ENCODE measurements around the gene KRTAP12-1.
"Not testable (repeated sequence)": the region's sequence is repeated elsewhere in the genome, so short reads cannot be mapped to it uniquely, and the experiment has no call there.

The KRTAP12-1 gene

GRCh38 chr21:44686843-44687561 lies 5.0 kb upstream of the KRTAP12-1 start:
- H3K36me3 ChIP-seq (ENCODE audit: insufficient read depth, low read length) = no peaks in the 10 kb centered on the region
- H3K4me1 ChIP-seq (ENCODE audit: insufficient read depth, low read length, poor library complexity, severe bottlenecking) = no peaks in the 10 kb centered on the region
- no peak overlapping the region for H3K4me2 ChIP-seq (ENCODE audit: low read depth, low read length, poor library complexity, severe bottlenecking)
- H3K4me3 ChIP-seq (ENCODE audit: low read length, poor library complexity, severe bottlenecking) = no peak overlapping the region
- H3K9ac ChIP-seq (ENCODE audit: low read depth, low read length, poor library complexity, severe bottlenecking) = no peak overlapping the region
- no peak overlapping the region for H2AFZ ChIP-seq (ENCODE audit: low read length)
- H3K9me3 ChIP-seq (ENCODE audit: insufficient read depth, low read depth, low read length) = no peaks in the 10 kb centered on the region
- H3K27me3 ChIP-seq (ENCODE audit: insufficient read depth, low read length, poor library complexity, severe bottlenecking) = no peaks in the 10 kb centered on the region
- H3K9me2 ChIP-seq (replicated peaks; ENCODE audit: low read depth, low read length) = no peaks in the 10 kb centered on the region
- no peaks in the 10 kb centered on the region for H3F3A ChIP-seq (ENCODE audit: low read depth)
- no peaks in the 10 kb centered on the region for H3K79me2 ChIP-seq (ENCODE audit: insufficient read depth, low read length)
- TF ChIP-seq CTCF (conservative IDR thresholded peaks at IDR 0.05; ENCODE audit: low read length) (no peak), EZH2phosphoT487 (IDR thresholded peaks at IDR 0.05; ENCODE audit: borderline replicate concordance) (no peak)
- H4K20me1 ChIP-seq (ENCODE audit: insufficient read depth, low read length, poor library complexity, severe bottlenecking) = no peaks in the 10 kb centered on the region

- no peaks in the 10 kb centered on the region for H3K79me2 ChIP-seq (ENCODE audit: insufficient read depth, low read length)
- H3K9ac ChIP-seq (ENCODE audit: low read depth, low read length, poor library complexity, severe bottlenecking) = no peak overlapping the region
- no peaks in the 10 kb centered on the region for H3F3A ChIP-seq (ENCODE audit: low read depth)
- H3K4me2 ChIP-seq (ENCODE audit: low read depth, low read length, poor library complexity, severe bottlenecking) = no peak overlapping the region
- no peaks in the 10 kb centered on the region for H3K27me3 ChIP-seq (ENCODE audit: insufficient read depth, low read length, poor library complexity, severe bottlenecking)
- no peaks in the 10 kb centered on the region for H3K9me3 ChIP-seq (ENCODE audit: insufficient read depth, low read depth, low read length)
- no peaks in the 10 kb centered on the region for H4K20me1 ChIP-seq (ENCODE audit: insufficient read depth, low read length, poor library complexity, severe bottlenecking)
- no peak for TF ChIP-seq EZH2phosphoT487 (IDR thresholded peaks at IDR 0.05; ENCODE audit: borderline replicate concordance)
- no peak for TF ChIP-seq CTCF (conservative IDR thresholded peaks at IDR 0.05; ENCODE audit: low read length)
- H3K4me3 ChIP-seq (ENCODE audit: low read length, poor library complexity, severe bottlenecking) = no peak overlapping the region
- H2AFZ ChIP-seq (ENCODE audit: low read length) = no peak overlapping the region
- no peaks in the 10 kb centered on the region for H3K4me1 ChIP-seq (ENCODE audit: insufficient read depth, low read length, poor library complexity, severe bottlenecking)
- H3K36me3 ChIP-seq (ENCODE audit: insufficient read depth, low read length) = no peaks in the 10 kb centered on the region
- H3K9me2 ChIP-seq (replicated peaks; ENCODE audit: low read depth, low read length) = no peaks in the 10 kb centered on the region
Measured at GRCh38 chr21:44686000-44686781, 4.2 kb upstream of the KRTAP12-1 start.

GRCh38 chr21:44685050-44685449 lies 3.1 kb upstream of the KRTAP12-1 start:
- H3K9me3 ChIP-seq (ENCODE audit: insufficient read depth, low read depth, low read length); H3K36me3 ChIP-seq (ENCODE audit: insufficient read depth, low read length); H3K4me3 ChIP-seq (ENCODE audit: low read length, poor library complexity, severe bottlenecking); H3K27me3 ChIP-seq (ENCODE audit: insufficient read depth, low read length, poor library complexity, severe bottlenecking); H3K9me2 ChIP-seq (replicated peaks; ENCODE audit: low read depth, low read length); H3K9ac ChIP-seq (ENCODE audit: low read depth, low read length, poor library complexity, severe bottlenecking); H2AFZ ChIP-seq (ENCODE audit: low read length); H3F3A ChIP-seq (ENCODE audit: low read depth); H4K20me1 ChIP-seq (ENCODE audit: insufficient read depth, low read length, poor library complexity, severe bottlenecking); H3K79me2 ChIP-seq (ENCODE audit: insufficient read depth, low read length); H3K4me1 ChIP-seq (ENCODE audit: insufficient read depth, low read length, poor library complexity, severe bottlenecking); H3K4me2 ChIP-seq (ENCODE audit: low read depth, low read length, poor library complexity, severe bottlenecking): not testable (repeated sequence)
